Measurements from ENCODE around the gene AFAP1. TPM values are rescaled to one million over a fixed set of nuclear protein-coding genes. Genes with fewer than 3 reads are reported as not detected.

AFAP1 gene
- total and polyA plus RNA-seq, 2 donors (not counting 3 experiments of a cell fraction or from before 2014, with no cell fraction given) = 32.3 to 103 TPM

DNA sequence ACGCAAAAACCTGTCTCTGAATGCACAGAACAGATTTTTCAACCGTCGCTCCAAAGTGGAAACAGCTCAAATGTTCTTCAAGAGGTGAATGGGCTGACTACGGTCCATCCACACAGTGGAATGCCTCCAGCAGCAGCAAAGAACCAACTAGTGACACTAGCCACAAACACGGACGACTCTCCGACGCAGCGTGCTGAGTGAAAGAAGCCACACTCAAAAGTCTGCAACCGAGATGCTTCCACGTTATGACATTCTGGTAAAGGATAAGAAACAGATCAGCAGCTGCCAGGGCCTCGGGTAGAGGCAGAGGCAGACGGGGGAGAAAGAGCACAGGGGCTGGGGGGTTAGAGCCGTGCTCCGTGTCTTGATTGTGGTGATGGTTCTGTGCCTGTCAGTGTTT lies 125.2 kb downstream of the AFAP1 start:
- no TSS peak for BruUV-seq (replicated peaks)
- no peaks in the 10 kb centered on the region for H3K9me1 ChIP-seq (replicated peaks; ENCODE audit: control insufficient read depth, extremely low read depth, insufficient read depth, low read length)
- H4K20me1 ChIP-seq (replicated peaks; ENCODE audit: control insufficient read depth, extremely low read depth, insufficient read depth, low read length) = no peaks in the 10 kb centered on the region
- H3K79me2 ChIP-seq (ENCODE audit: control insufficient read depth, insufficient read depth, low read length) = peaks cover 39% of the 10 kb centered on the region
- H3K27ac ChIP-seq (ENCODE audit: insufficient read depth, low read depth, low read length) = peak overlapping the region; percentile 39
- H3K4me2 ChIP-seq (ENCODE audit: insufficient read depth, low read length) = no peak overlapping the region
- peaks cover 11% of the 10 kb centered on the region for H3K4me1 ChIP-seq (ENCODE audit: control insufficient read depth, extremely low read depth, insufficient read depth, low read length)
- H2AFZ ChIP-seq (ENCODE audit: low read depth, low read length) = no peak overlapping the region
- ChIA-PET POLR2A (no interaction called here), CTCF (interaction anchor here (0.9 to 2.4 kb wide), 3 partner anchors 9 to 12 kb away, joined by 5 to 10 read pairs (median 5); no protein-coding TSS in a partner anchor)
- intact Hi-C loops (cut with micrococcal nuclease) = no loop called here
- H3K27me3 ChIP-seq (ENCODE audit: control insufficient read depth in 2 of 2, insufficient read depth in 2 of 2, low read length in 2 of 2) = no peaks in the 10 kb centered on the region
- no peaks in the 10 kb centered on the region for H3K9me3 ChIP-seq (replicated peaks; ENCODE audit: control insufficient read depth, insufficient read depth, low read length)
- dilution Hi-C loops (cut with MboI; ENCODE audit: extremely low pct_ligation_motif_present, low sequenced_read_pairs) = no loop called here
- DNase-seq (ENCODE audit: low read depth, low spot score) (no peak), FAIRE-seq (peak; percentile 8)
- H3K4me3 ChIP-seq (replicated peaks in 1 of 3; ENCODE audit: insufficient read depth in 1 of 3, low read depth in 1 of 3, low read length in 3 of 3) = no peak overlapping the region
- TF ChIP-seq FOS (IDR thresholded peaks at IDR 0.05; ENCODE audit: borderline replicate concordance, insufficient read depth, low read length) (no peak), JUN (IDR thresholded peaks at IDR 0.05; ENCODE audit: borderline replicate concordance, insufficient read depth, insufficient read length, low read depth) (no peak), MYC (IDR thresholded peaks at IDR 0.05; ENCODE audit: low read depth, low read length) (no peak), POLR2AphosphoS5 (IDR thresholded peaks at IDR 0.05; ENCODE audit: insufficient read depth, low read depth, low read length) (no peak), EZH2 (IDR thresholded peaks at IDR 0.05; ENCODE audit: borderline replicate concordance, low read depth, low read length, severe bottlenecking) (no peak), POLR2A (IDR thresholded peaks at IDR 0.05; ENCODE audit: low read depth, low read length) (no peak), GATA2 (IDR thresholded peaks at IDR 0.05; ENCODE audit: insufficient read depth, insufficient read length, low read depth, low read length) (no peak)
- TF ChIP-seq, protein P1, sequence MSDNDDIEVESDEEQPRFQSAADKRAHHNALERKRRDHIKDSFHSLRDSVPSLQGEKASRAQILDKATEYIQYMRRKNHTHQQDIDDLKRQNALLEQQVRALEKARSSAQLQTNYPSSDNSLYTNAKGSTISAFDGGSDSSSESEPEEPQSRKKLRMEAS (IDR thresholded peaks at IDR 0.05; ENCODE audit: insufficient read depth, insufficient read length) = no peak
- TF ChIP-seq, protein P2, sequence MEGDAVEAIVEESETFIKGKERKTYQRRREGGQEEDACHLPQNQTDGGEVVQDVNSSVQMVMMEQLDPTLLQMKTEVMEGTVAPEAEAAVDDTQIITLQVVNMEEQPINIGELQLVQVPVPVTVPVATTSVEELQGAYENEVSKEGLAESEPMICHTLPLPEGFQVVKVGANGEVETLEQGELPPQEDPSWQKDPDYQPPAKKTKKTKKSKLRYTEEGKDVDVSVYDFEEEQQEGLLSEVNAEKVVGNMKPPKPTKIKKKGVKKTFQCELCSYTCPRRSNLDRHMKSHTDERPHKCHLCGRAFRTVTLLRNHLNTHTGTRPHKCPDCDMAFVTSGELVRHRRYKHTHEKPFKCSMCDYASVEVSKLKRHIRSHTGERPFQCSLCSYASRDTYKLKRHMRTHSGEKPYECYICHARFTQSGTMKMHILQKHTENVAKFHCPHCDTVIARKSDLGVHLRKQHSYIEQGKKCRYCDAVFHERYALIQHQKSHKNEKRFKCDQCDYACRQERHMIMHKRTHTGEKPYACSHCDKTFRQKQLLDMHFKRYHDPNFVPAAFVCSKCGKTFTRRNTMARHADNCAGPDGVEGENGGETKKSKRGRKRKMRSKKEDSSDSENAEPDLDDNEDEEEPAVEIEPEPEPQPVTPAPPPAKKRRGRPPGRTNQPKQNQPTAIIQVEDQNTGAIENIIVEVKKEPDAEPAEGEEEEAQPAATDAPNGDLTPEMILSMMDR (IDR thresholded peaks at IDR 0.05; ENCODE audit: extremely low read depth in 1 of 2, insufficient read depth in 1 of 2, low read depth in 1 of 2, low read length in 2 of 2) = no peak
- peaks cover 34 to 44% of the 10 kb centered on the region in 2 experiments for H3K36me3 ChIP-seq (ENCODE audit: control insufficient read depth in 2 of 2, extremely low read depth in 1 of 2, insufficient read depth in 2 of 2, low read length in 2 of 2)
- H3K9ac ChIP-seq (replicated peaks; ENCODE audit: extremely low read depth, insufficient read depth, low read length) = no peak overlapping the region
